Stimulated activated CD8-positive, alpha-beta memory T cell treated with anti-CD3 and anti-CD28 coated beads, Interleukin-4, amount 100 ng/mL, for 48 hours (primary cell): Measurements from ENCODE around the gene ADGRD1.
"Not testable (repeated sequence)": the region's sequence is repeated elsewhere in the genome, so short reads cannot be mapped to it uniquely, and the experiment has no call there.

ENCODE experiments used
- DNase-seq: peaks from one replicate; pipeline ENCODE4 v3.0.0-alpha.2; 2020

The ADGRD1 gene

GRCh38 chr12:131126662-131127173, 173.0 kb downstream of the ADGRD1 start:
- DNase-seq = no peak

GRCh38 chr12:131128556-131128955, 174.8 kb downstream of the ADGRD1 start:
- DNase-seq = no peak

GRCh38 chr12:131128966-131129619, 175.4 kb downstream of the ADGRD1 start:
- not testable (repeated sequence) for DNase-seq

GRCh38 chr12:131129839-131130238, 176.1 kb downstream of the ADGRD1 start:
- no peak for DNase-seq

- DNase-seq = no peak
Observed at GRCh38 chr12:131130311-131130911, 176.7 kb downstream of the ADGRD1 start.

GRCh38 chr12:131131077-131131807, 177.5 kb downstream of the ADGRD1 start:
- DNase-seq = no peak

- no peak for DNase-seq
Observed at GRCh38 chr12:131131808-131132117, 178.1 kb downstream of the ADGRD1 start.

- peak; percentile 92 for DNase-seq
Observed at GRCh38 chr12:131132118-131132892, 178.6 kb downstream of the ADGRD1 start.

- DNase-seq = no peak
Observed at GRCh38 chr12:131133015-131133905, 179.6 kb downstream of the ADGRD1 start.

- DNase-seq = no peak
Observed at GRCh38 chr12:131133994-131134393, 180.3 kb downstream of the ADGRD1 start.

- no peak for DNase-seq
Observed at GRCh38 chr12:131134523-131135310, 181.0 kb downstream of the ADGRD1 start.

GRCh38 chr12:131135311-131135785, 181.6 kb downstream of the ADGRD1 start:
- no peak for DNase-seq

GRCh38 chr12:131135786-131136538, 182.3 kb downstream of the ADGRD1 start:
- DNase-seq = no peak

GRCh38 chr12:131136539-131136872, 182.8 kb downstream of the ADGRD1 start:
- no peak for DNase-seq

- DNase-seq = no peak
Observed at GRCh38 chr12:131137009-131137835, 183.5 kb downstream of the ADGRD1 start.

GRCh38 chr12:131137836-131138637, 184.3 kb downstream of the ADGRD1 start:
- no peak for DNase-seq

GRCh38 chr12:131138638-131139362, 185.1 kb downstream of the ADGRD1 start:
- no peak for DNase-seq
